SW 1271 (cell line): ENCODE results near the gene CFAP20DC.
"Not testable (repeated sequence)": the region's sequence is repeated elsewhere in the genome, so short reads cannot be mapped to it uniquely, and the experiment has no call there.

Experiments used
- DNase-seq, 2 experiments: peaks; one replicate each; lab custom pipeline; 2025; lab: John Stamatoyannopoulos, UW

The CFAP20DC gene

GRCh38 chr3:59017617-59017984 lies 32.2 kb downstream of the CFAP20DC start:
- no peak for DNase-seq

GRCh38 chr3:59016930-59017616 lies 32.8 kb downstream of the CFAP20DC start:
- no peak for DNase-seq

GRCh38 chr3:59013611-59014010 lies 36.2 kb downstream of the CFAP20DC start:
- DNase-seq = no peak

- no peak for DNase-seq
These were observed 42.9 kb downstream of the CFAP20DC start for GRCh38 chr3:59006634-59007517.

GRCh38 chr3:59001675-59002074 lies 48.1 kb downstream of the CFAP20DC start:
- no peak for DNase-seq

- no peak for DNase-seq
These were observed 50.1 kb downstream of the CFAP20DC start for GRCh38 chr3:58999774-59000160.

- DNase-seq = no peak
These were observed 50.6 kb downstream of the CFAP20DC start for GRCh38 chr3:58999134-58999773.

GRCh38 chr3:58998476-58999117 lies 51.2 kb downstream of the CFAP20DC start:
- peak; percentile 65 to 81 for DNase-seq

- DNase-seq = no peak
These were observed 53.1 kb downstream of the CFAP20DC start for GRCh38 chr3:58996730-58997129.

- DNase-seq = peak in 1 of 2 experiments; percentile 54
These were observed 55.0 kb downstream of the CFAP20DC start for GRCh38 chr3:58994746-58995330.

- DNase-seq = no peak
These were observed 56.3 kb downstream of the CFAP20DC start for GRCh38 chr3:58993547-58993946.

- DNase-seq = no peak
These were observed 58.2 kb downstream of the CFAP20DC start for GRCh38 chr3:58991623-58992022.

- DNase-seq = no peak
These were observed 58.8 kb downstream of the CFAP20DC start for GRCh38 chr3:58991026-58991425.

- DNase-seq = no peak
These were observed 59.9 kb downstream of the CFAP20DC start for GRCh38 chr3:58989955-58990354.

GRCh38 chr3:58989163-58989562 lies 60.7 kb downstream of the CFAP20DC start:
- DNase-seq = peak in 1 of 2 experiments; percentile 25

- DNase-seq = no peak
These were observed 61.8 kb downstream of the CFAP20DC start for GRCh38 chr3:58988041-58988440.

- no peak for DNase-seq
These were observed 63.2 kb downstream of the CFAP20DC start for GRCh38 chr3:58986654-58987053.

- DNase-seq = no peak
These were observed 70.0 kb downstream of the CFAP20DC start for GRCh38 chr3:58979840-58980239.

- DNase-seq = no peak
These were observed 76.0 kb downstream of the CFAP20DC start for GRCh38 chr3:58973796-58974195.

GRCh38 chr3:58967866-58968265 lies 82.0 kb downstream of the CFAP20DC start:
- DNase-seq = not testable (repeated sequence)

- DNase-seq = no peak
These were observed 84.0 kb downstream of the CFAP20DC start for GRCh38 chr3:58965865-58966264.

- DNase-seq = no peak
These were observed 85.8 kb downstream of the CFAP20DC start for GRCh38 chr3:58963928-58964503.
